Activated gamma-delta T cell (primary cell): Measurements from ENCODE around the gene SPSB4.

Experiments used
- DNase-seq: peaks from one replicate; lab custom pipeline; 2025; lab: John Stamatoyannopoulos, UW

Gene SPSB4

GRCh38 chr3:141152130-141152529 is 101.0 kb downstream of the SPSB4 start:
- DNase-seq, result no peak

- DNase-seq, result no peak
These were observed 101.9 kb downstream of the SPSB4 start for GRCh38 chr3:141152801-141153678.

GRCh38 chr3:141153679-141153966 is 102.5 kb downstream of the SPSB4 start:
- no peak for DNase-seq

- no peak for DNase-seq
These were observed 113.7 kb downstream of the SPSB4 start for GRCh38 chr3:141164852-141165251.

- DNase-seq, result no peak
These were observed 116.5 kb downstream of the SPSB4 start for GRCh38 chr3:141167681-141168080.

- DNase-seq, result no peak
These were observed 119.6 kb downstream of the SPSB4 start for GRCh38 chr3:141170678-141171295.

GRCh38 chr3:141174674-141175073 is 123.5 kb downstream of the SPSB4 start:
- DNase-seq, result no peak

GRCh38 chr3:141176775-141177174 is 125.6 kb downstream of the SPSB4 start:
- no peak for DNase-seq

- no peak for DNase-seq
These were observed 126.9 kb downstream of the SPSB4 start for GRCh38 chr3:141178026-141178425.

- DNase-seq, result no peak
These were observed 127.4 kb downstream of the SPSB4 start for GRCh38 chr3:141178551-141178950.

GRCh38 chr3:141179983-141180382 is 128.8 kb downstream of the SPSB4 start:
- DNase-seq, result no peak

- DNase-seq, result no peak
These were observed 130.0 kb downstream of the SPSB4 start for GRCh38 chr3:141181196-141181595.

- DNase-seq, result no peak
These were observed 130.7 kb downstream of the SPSB4 start for GRCh38 chr3:141181819-141182218.

- no peak for DNase-seq
These were observed 132.5 kb downstream of the SPSB4 start for GRCh38 chr3:141183606-141184005.

- no peak for DNase-seq
These were observed 133.3 kb downstream of the SPSB4 start for GRCh38 chr3:141184430-141184829.

GRCh38 chr3:141191097-141191749 is 140.1 kb downstream of the SPSB4 start:
- no peak for DNase-seq

- peak; percentile 51 for DNase-seq
These were observed 141.2 kb downstream of the SPSB4 start for GRCh38 chr3:141192345-141192744.

GRCh38 chr3:141193066-141193830 is 142.1 kb downstream of the SPSB4 start:
- DNase-seq, result no peak
